Panc1 (cell line): ENCODE measurements around the gene TIMM29.

Experiments
- REST ChIP-seq, 2 experiments: IDR thresholded peaks; 2 replicates each; pipeline ENCODE4 v1.6.1; 2011 to 2012; ENCODE audit warnings: low read depth in 2 of 2, control low read depth in 1 of 2, low read length in 1 of 2, mild to moderate bottlenecking in 1 of 2, moderate library complexity in 1 of 2; ENCODE audit not compliant: insufficient read depth in 1 of 2
- SIN3A ChIP-seq: IDR thresholded peaks from 2 replicates; pipeline ENCODE4 v1.6.1; 2012; ENCODE audit warnings: low read depth, mild to moderate bottlenecking, low read length, moderate library complexity, borderline replicate concordance; ENCODE audit not compliant: insufficient read depth
- TCF7L2 ChIP-seq: IDR thresholded peaks from 2 replicates; pipeline ENCODE4 v1.6.1; 2011; ENCODE audit warnings: mild to moderate bottlenecking, low read depth, low read length, inconsistent platforms
- TF ChIP-seq, protein P1 (sequence below): fragments of 450-650 bp; IDR thresholded peaks from 2 replicates; pipeline ENCODE4 v1.5.1; 2017; ENCODE audit warnings: mild to moderate bottlenecking

DNA sequence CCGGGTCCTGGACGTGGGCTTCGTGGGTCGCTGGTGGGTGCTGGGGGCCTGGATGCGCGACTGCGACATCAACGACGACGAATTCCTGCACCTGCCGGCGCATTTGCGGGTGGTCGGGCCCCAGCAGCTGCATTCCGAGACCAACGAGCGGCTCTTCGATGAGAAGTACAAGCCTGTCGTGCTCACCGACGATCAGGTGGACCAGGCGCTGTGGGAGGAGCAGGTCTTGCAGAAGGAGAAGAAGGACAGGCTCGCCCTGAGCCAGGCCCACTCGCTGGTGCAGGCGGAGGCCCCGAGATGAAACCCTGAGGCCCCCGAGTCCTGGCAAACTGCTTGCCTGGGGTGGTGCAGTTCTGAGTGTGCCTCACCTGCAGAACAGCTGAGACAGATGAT is 787 bp downstream of the TIMM29 start:
- no peak for TF ChIP-seq REST (IDR thresholded peaks at IDR 0.05; ENCODE audit: insufficient read depth in 1 of 2, low read depth in 2 of 2, low read length in 1 of 2)
- TF ChIP-seq, protein P1, sequence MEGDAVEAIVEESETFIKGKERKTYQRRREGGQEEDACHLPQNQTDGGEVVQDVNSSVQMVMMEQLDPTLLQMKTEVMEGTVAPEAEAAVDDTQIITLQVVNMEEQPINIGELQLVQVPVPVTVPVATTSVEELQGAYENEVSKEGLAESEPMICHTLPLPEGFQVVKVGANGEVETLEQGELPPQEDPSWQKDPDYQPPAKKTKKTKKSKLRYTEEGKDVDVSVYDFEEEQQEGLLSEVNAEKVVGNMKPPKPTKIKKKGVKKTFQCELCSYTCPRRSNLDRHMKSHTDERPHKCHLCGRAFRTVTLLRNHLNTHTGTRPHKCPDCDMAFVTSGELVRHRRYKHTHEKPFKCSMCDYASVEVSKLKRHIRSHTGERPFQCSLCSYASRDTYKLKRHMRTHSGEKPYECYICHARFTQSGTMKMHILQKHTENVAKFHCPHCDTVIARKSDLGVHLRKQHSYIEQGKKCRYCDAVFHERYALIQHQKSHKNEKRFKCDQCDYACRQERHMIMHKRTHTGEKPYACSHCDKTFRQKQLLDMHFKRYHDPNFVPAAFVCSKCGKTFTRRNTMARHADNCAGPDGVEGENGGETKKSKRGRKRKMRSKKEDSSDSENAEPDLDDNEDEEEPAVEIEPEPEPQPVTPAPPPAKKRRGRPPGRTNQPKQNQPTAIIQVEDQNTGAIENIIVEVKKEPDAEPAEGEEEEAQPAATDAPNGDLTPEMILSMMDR: no peak
- TF ChIP-seq TCF7L2: no peak
- no peak for TF ChIP-seq SIN3A
